GM12878 (cell line): ENCODE measurements around the gene MAML3. TPM values are rescaled to one million over a fixed set of nuclear protein-coding genes. Genes with fewer than 3 reads are reported as not detected.

ENCODE experiments used
- CTCF ChIP-seq, 3 experiments: IDR thresholded peaks in 2 of 3; conservative IDR thresholded peaks in 1 of 3; 2 replicates each; pipeline ENCODE4 v1.5.1; 2011; ENCODE audit warnings: low read depth in 3 of 3, low read length in 3 of 3, mild to moderate bottlenecking in 3 of 3, control low read depth in 2 of 3, moderate library complexity in 2 of 3, inconsistent platforms in 1 of 3, mixed read lengths in 1 of 3; ENCODE audit not compliant: control insufficient read depth in 2 of 3, insufficient read depth in 1 of 3; ENCODE audit errors: extremely low read depth in 1 of 3
- IRF4 ChIP-seq: IDR thresholded peaks from 2 replicates; pipeline ENCODE4 v1.6.1; 2011; ENCODE audit warnings: low read depth, low read length
- MLLT1 ChIP-seq: fragments of 450-650 bp; IDR thresholded peaks from 2 replicates; pipeline ENCODE4 v1.6.1; 2016; ENCODE audit warnings: mild to moderate bottlenecking
- PML ChIP-seq: IDR thresholded peaks from 2 replicates; pipeline ENCODE4 v1.6.1; 2012; ENCODE audit warnings: low read length, inconsistent platforms
- TCF12 ChIP-seq: IDR thresholded peaks from 2 replicates; pipeline ENCODE4 v1.6.1; 2011; ENCODE audit warnings: low read depth, mild to moderate bottlenecking, low read length
- ZBTB11 ChIP-seq: fragments of 450-650 bp; formaldehyde crosslinking; IDR thresholded peaks from 2 replicates; pipeline ENCODE4 v1.5.0; 2022; ENCODE audit warnings: mild to moderate bottlenecking, missing genetic modification characterization
- polyA plus RNA-seq, 11 experiments: library from polyadenylated mRNA; depleted of rRNA in 4 of 11; unstranded in 6 of 11; stranded (reverse) in 5 of 11; fragments of >200 nt; fragmentation: Nextera tagmentation in 4 of 11; fragmentation: Illumina TruSeq in 1 of 11; extraction: Ambion mirVana in 4 of 11; extraction: Trizol in 1 of 11; gene quantifications; 1 replicate in 1 of 11; 2 replicates in 10 of 11; pipeline versions ENCODE4 v1.2.1 to v1.2.3, GENCODE V29; 2011 to 2016; ENCODE audit warnings: inconsistent platforms in 2 of 11, missing spikeins in 2 of 11, low read depth in 1 of 11
- total RNA-seq, 4 experiments: library from RNA; depleted of rRNA in 3 of 4; stranded (reverse); fragments of >200 nt in 3 of 4; fragmentation: Illumina TruSeq in 1 of 4; extraction: Trizol in 1 of 4; gene quantifications; 2 replicates each; pipeline versions ENCODE4 v1.2.1 to v1.2.3, GENCODE V29; 2013 to 2021

Gene MAML3
- total and polyA plus RNA-seq, 10 of the 15 experiments (the other 5 are each of a cell fraction or from before 2014, with no cell fraction given) = under 0.01 to 0.53 (median 0.06) TPM; not detected in 2

GRCh38 chr4:140176735-140177134 lies 22.8 kb upstream of the MAML3 start (continued):
- TF ChIP-seq TCF12 (no peak), ZBTB11 (CRISPR knock-in tag) (no peak), MLLT1 (no peak), CTCF (IDR thresholded peaks at IDR 0.05 in 2 of 3, conservative IDR thresholded peaks at IDR 0.05 in 1 of 3; ENCODE audit: control insufficient read depth in 2 of 3, extremely low read depth in 1 of 3, insufficient read depth in 1 of 3, low read depth in 3 of 3, low read length in 3 of 3) (no peak), IRF4 (no peak), PML (no peak)
